Mucosa of descending colon (tissue), 3 donors: ENCODE results near the gene RETN. TPM values are rescaled to one million over a fixed set of nuclear protein-coding genes. Genes with fewer than 3 reads are reported as not detected.

Experiments
- ATAC-seq: fragments of 200-7000 bp; cut with Tn5 transposase; one replicate; pipeline ENCODE4 v1.9.1; 2020; ENCODE audit warnings: mild to moderate bottlenecking, moderate library complexity
- DNase-seq, 3 donors: peaks; one replicate each; pipeline ENCODE4 v3.0.0-alpha.2; 2020
- H3K36me3 ChIP-seq: fragments of 200-600 bp; one replicate; pipeline ENCODE4 v1.8.0; 2021; ENCODE audit warnings: low read depth, mild to moderate bottlenecking
- H3K4me1 ChIP-seq: fragments of 200-600 bp; one replicate; pipeline ENCODE4 v1.8.0; 2021; ENCODE audit warnings: low read depth, mild to moderate bottlenecking
- H3K4me3 ChIP-seq: fragments of 200-600 bp; one replicate; pipeline ENCODE4 v1.8.0; 2021; ENCODE audit warnings: mild to moderate bottlenecking
- H3K9me3 ChIP-seq: fragments of 200-600 bp; one replicate; pipeline ENCODE4 v1.8.0; 2021; ENCODE audit warnings: mild to moderate bottlenecking
- CTCF ChIP-seq: fragments of 200-600 bp; IDR thresholded peaks from one replicate; pipeline ENCODE4 v1.8.0; 2022; ENCODE audit warnings: antibody characterized with exemption, mild to moderate bottlenecking
- intact Hi-C, 2 donors: fragments of 100-400 bp; cut with DNase I in 1 of 2; cut with micrococcal nuclease in 1 of 2; formaldehyde crosslinking; loops; one replicate each; pipeline versions ENCODE4 v1.11.0 to v1.11.1; 2022; cut with DNase I, micrococcal nuclease
- total RNA-seq, 3 donors: library from RNA; stranded (reverse); fragmentation: NEBNext Ultra II Directional in 2 of 3; extraction: Animal tissue kit (Norgen Biotek cat#: 25700) in 2 of 3; gene quantifications; one replicate each; pipeline versions ENCODE4 v1.2.1 to v1.2.4, GENCODE V29; 2021 to 2023
- donor health status: DM: no; HTN: no; CAD: no; lungs with moderate emphysema.
- donor health status: DM: no; HTN: no; CAD: no.
- donor health status: DM: no; HTN: yes; CAD: no.

Gene RETN
- total RNA-seq, 3 donors from 2014 or later, result not detected

- intact Hi-C loops, result no loop called here
- ATAC-seq, result no peak
- no peaks in the 10 kb centered on the region for H3K9me3 ChIP-seq
- H3K4me3 ChIP-seq, result no peak overlapping the region
- H3K4me1 ChIP-seq, result peaks cover 4% of the 10 kb centered on the region
- H3K36me3 ChIP-seq, result no peaks in the 10 kb centered on the region
- no peak for DNase-seq
- TF ChIP-seq CTCF, result no peak
Observed at GRCh38 chr19:7648265-7649014, 20.4 kb upstream of the RETN start.

GRCh38 chr19:7650148-7650547 lies 18.7 kb upstream of the RETN start:
- Histone ChIP-seq H3K36me3 (no peaks in the 10 kb centered on the region), H3K9me3 (no peaks in the 10 kb centered on the region), H3K4me3 (no peak overlapping the region), H3K4me1 (peaks cover 4% of the 10 kb centered on the region)
- intact Hi-C loops, result no loop called here
- no peak for DNase-seq
- no peak for ATAC-seq
- TF ChIP-seq CTCF, result no peak

- Histone ChIP-seq H3K9me3 (no peaks in the 10 kb centered on the region), H3K36me3 (no peaks in the 10 kb centered on the region), H3K4me3 (no peak overlapping the region), H3K4me1 (peaks cover 4% of the 10 kb centered on the region)
- ATAC-seq (peak; percentile 93), DNase-seq (peak; percentile 87 to 92 (median 87))
- TF ChIP-seq CTCF, result peak; percentile 99
- intact Hi-C loops, result no loop called here
Observed at GRCh38 chr19:7652061-7652641, 16.7 kb upstream of the RETN start.

- H3K9me3 ChIP-seq, result no peaks in the 10 kb centered on the region
- no peaks in the 10 kb centered on the region for H3K36me3 ChIP-seq
- no peak for DNase-seq
- peaks cover 4% of the 10 kb centered on the region for H3K4me1 ChIP-seq
- no peak overlapping the region for H3K4me3 ChIP-seq
- intact Hi-C loops, result no loop called here
- no peak for ATAC-seq
- no peak for TF ChIP-seq CTCF
Observed at GRCh38 chr19:7654401-7654800, 14.4 kb upstream of the RETN start.

GRCh38 chr19:7655581-7655980 lies 13.3 kb upstream of the RETN start:
- H3K36me3 ChIP-seq, result no peaks in the 10 kb centered on the region
- intact Hi-C loops, result no loop called here
- H3K4me3 ChIP-seq, result no peak overlapping the region
- H3K9me3 ChIP-seq, result no peaks in the 10 kb centered on the region
- no peak for TF ChIP-seq CTCF
- H3K4me1 ChIP-seq, result peaks cover 4% of the 10 kb centered on the region
- DNase-seq (no peak), ATAC-seq (no peak)
